H9 (cell line): ENCODE results near the gene DCAF12. TPM values are rescaled to one million over a fixed set of nuclear protein-coding genes. Genes with fewer than 3 reads are reported as not detected.

Experiments used
- DNase-seq: peaks from one replicate; pipeline ENCODE4 v3.0.0-alpha.2; 2017
- H2AFZ ChIP-seq: one replicate; pipeline ENCODE4 v1.6.1; 2013; ENCODE audit warnings: mild to moderate bottlenecking, low read length, control low read depth, moderate library complexity
- H2AK5ac ChIP-seq: 2 replicates; pipeline ENCODE4 v1.6.1; 2013; ENCODE audit warnings: low read length, control low read depth, mixed read lengths; ENCODE audit not compliant: insufficient read length
- H2BK120ac ChIP-seq: one replicate; pipeline ENCODE4 v1.6.1; 2013; ENCODE audit warnings: low read depth, mild to moderate bottlenecking, low read length, control low read depth, inconsistent platforms; ENCODE audit not compliant: poor library complexity, severe bottlenecking
- H2BK12ac ChIP-seq: 2 replicates; pipeline ENCODE4 v1.6.1; 2013; ENCODE audit warnings: low read length, control low read depth, mixed read lengths, low read depth; ENCODE audit not compliant: insufficient read length
- H2BK15ac ChIP-seq: 2 replicates; pipeline ENCODE4 v1.6.1; 2013; ENCODE audit warnings: low read depth, low read length, control low read depth
- H2BK20ac ChIP-seq: one replicate; pipeline ENCODE4 v1.6.1; 2013; ENCODE audit warnings: low read depth, mild to moderate bottlenecking, low read length, control low read depth, inconsistent platforms; ENCODE audit not compliant: poor library complexity, severe bottlenecking
- H2BK5ac ChIP-seq: 2 replicates; pipeline ENCODE4 v1.6.1; 2013; ENCODE audit warnings: low read length, control low read depth, mixed read lengths; ENCODE audit not compliant: insufficient read length
- H3K14ac ChIP-seq: 2 replicates; pipeline ENCODE4 v1.6.1; 2013; ENCODE audit warnings: low read length, control low read depth; ENCODE audit not compliant: insufficient read depth
- H3K18ac ChIP-seq: 2 replicates; pipeline ENCODE4 v1.6.1; 2013; ENCODE audit warnings: low read depth, mild to moderate bottlenecking, mixed read lengths, low read length, control low read depth; ENCODE audit not compliant: insufficient read length
- H3K23ac ChIP-seq: 2 replicates; pipeline ENCODE4 v1.6.1; 2013; ENCODE audit warnings: low read length, control low read depth, mixed read lengths, low read depth; ENCODE audit not compliant: insufficient read length
- H3K23me2 ChIP-seq: 2 replicates; pipeline ENCODE4 v1.6.1; 2013; ENCODE audit warnings: low read depth, mild to moderate bottlenecking, mixed read lengths, low read length, control low read depth; ENCODE audit not compliant: insufficient read length, poor library complexity, severe bottlenecking
- H3K27ac ChIP-seq: 2 replicates; pipeline ENCODE4 v1.5.1; 2013; ENCODE audit warnings: low read length, control low read depth, mixed read lengths, low read depth; ENCODE audit not compliant: insufficient read length
- H3K27me3 ChIP-seq: 2 replicates; pipeline ENCODE4 v1.6.1; 2013; ENCODE audit warnings: low read length, control low read depth, inconsistent platforms; ENCODE audit not compliant: insufficient read depth
- H3K4ac ChIP-seq: 2 replicates; pipeline ENCODE4 v1.6.1; 2013; ENCODE audit warnings: low read depth, mild to moderate bottlenecking, control low read depth, inconsistent platforms, low read length, moderate library complexity
- H3K4me1 ChIP-seq: 2 replicates; pipeline ENCODE4 v1.6.1; 2013; ENCODE audit warnings: low read length, control low read depth, inconsistent platforms; ENCODE audit not compliant: insufficient read depth
- H3K4me2 ChIP-seq: 2 replicates; pipeline ENCODE4 v1.6.1; 2013; ENCODE audit warnings: low read length, control low read depth, mixed read lengths; ENCODE audit not compliant: insufficient read length, insufficient read depth
- H3K56ac ChIP-seq: 2 replicates; pipeline ENCODE4 v1.6.1; 2013; ENCODE audit warnings: low read depth, mild to moderate bottlenecking, mixed read lengths, low read length, control low read depth; ENCODE audit not compliant: insufficient read length
- H3K79me1 ChIP-seq: 2 replicates; pipeline ENCODE4 v1.6.1; 2013; ENCODE audit warnings: low read depth, mild to moderate bottlenecking, moderate library complexity, low read length, control low read depth, inconsistent platforms; ENCODE audit not compliant: insufficient read depth, poor library complexity, severe bottlenecking
- H3K79me2 ChIP-seq: 2 replicates; pipeline ENCODE4 v1.6.1; 2013; ENCODE audit warnings: low read length, control low read depth, inconsistent platforms; ENCODE audit not compliant: insufficient read depth
- H3K9ac ChIP-seq: 2 replicates; pipeline ENCODE4 v1.6.1; 2013; ENCODE audit warnings: low read length, control low read depth, mixed read lengths; ENCODE audit not compliant: insufficient read length; ENCODE audit errors: extremely low read depth
- H3K9me3 ChIP-seq: one replicate; pipeline ENCODE4 v1.6.1; 2013; ENCODE audit warnings: low read depth, low read length, inconsistent platforms; ENCODE audit not compliant: control insufficient read depth
- H3T11ph ChIP-seq: one replicate; pipeline ENCODE4 v1.6.1; 2013; ENCODE audit warnings: mild to moderate bottlenecking, low read length, control low read depth, inconsistent platforms
- H4K20me1 ChIP-seq: one replicate; pipeline ENCODE4 v1.6.1; 2013; ENCODE audit not compliant: control insufficient read depth, insufficient read length, insufficient read depth
- H4K5ac ChIP-seq: 2 replicates; pipeline ENCODE4 v1.6.1; 2013; ENCODE audit warnings: low read depth, mild to moderate bottlenecking, mixed read lengths, low read length, control low read depth; ENCODE audit not compliant: insufficient read length
- H4K8ac ChIP-seq: replicated peaks from 2 replicates; pipeline ENCODE4 v1.6.1; 2013; ENCODE audit warnings: low read length, control low read depth, mixed read lengths, low read depth; ENCODE audit not compliant: insufficient read length
- H4K91ac ChIP-seq: 2 replicates; pipeline ENCODE4 v1.6.1; 2013; ENCODE audit warnings: low read depth, mild to moderate bottlenecking, moderate library complexity, mixed read lengths, low read length, control low read depth; ENCODE audit not compliant: insufficient read length
- H3K27ac Mint-ChIP-seq, 3 experiments: 2 replicates in 2 of 3; 3 replicates in 1 of 3; pipeline ENCODE4 v1.8.0; 2020 to 2021; ENCODE audit warnings: mixed read lengths in 3 of 3, mild to moderate bottlenecking in 1 of 3, moderate library complexity in 1 of 3
- H3K27me3 Mint-ChIP-seq: 2 replicates; pipeline ENCODE4 v1.8.0; 2021; ENCODE audit warnings: low read depth, mild to moderate bottlenecking, moderate library complexity, mixed read lengths
- H3K36me3 Mint-ChIP-seq, 3 experiments: 2 replicates in 2 of 3; 3 replicates in 1 of 3; pipeline ENCODE4 v1.8.0; 2020 to 2021; ENCODE audit warnings: low read depth in 3 of 3, mixed read lengths in 3 of 3; ENCODE audit not compliant: insufficient read depth in 1 of 3
- H3K4me1 Mint-ChIP-seq, 2 experiments: 2 replicates each; pipeline ENCODE4 v1.8.0; 2020; ENCODE audit warnings: mixed read lengths in 2 of 2
- H3K4me3 Mint-ChIP-seq, 2 experiments: 2 replicates in 1 of 2; 3 replicates in 1 of 2; pipeline ENCODE4 v1.8.0; 2020 to 2021; ENCODE audit warnings: mild to moderate bottlenecking in 2 of 2, mixed read lengths in 2 of 2, moderate library complexity in 1 of 2
- H3K9me3 Mint-ChIP-seq, 2 experiments: 2 replicates in 1 of 2; 3 replicates in 1 of 2; pipeline ENCODE4 v1.8.0; 2020; ENCODE audit warnings: mild to moderate bottlenecking in 2 of 2, mixed read lengths in 2 of 2, moderate library complexity in 1 of 2
- CTCF ChIP-seq: fragments of 200-600 bp; sonication (generic); conservative IDR thresholded peaks from 3 replicates; pipeline ENCODE4 v1.8.0; 2021; ENCODE audit warnings: antibody characterized with exemption, mild to moderate bottlenecking
- WGBS: extraction: QIAGEN DNeasy Blood & Tissue Kit; methylation state at CpG from one replicate; pipeline ENCODE4 v1.1.7; 2013; ENCODE audit warnings: missing lambda C conversion rate, low lambda C conversion rate, mixed read lengths; ENCODE audit not compliant: insufficient read length; ENCODE audit errors: extremely low coverage; 5-methylcytosine and 5-hydroxymethylcytosine counted together
- total RNA-seq: library from RNA; stranded (reverse); gene quantifications from 2 replicates; pipeline ENCODE4 v1.2.1, GENCODE V29; 2021

DCAF12 gene
- total RNA-seq, 1 experiment from 2014 or later = 33.6 TPM

- Histone ChIP-seq H2BK15ac (no peak overlapping the region), H3K79me1 (no peaks in the 10 kb centered on the region), H2AFZ (no peak overlapping the region), H3K27ac (no peak overlapping the region), H4K91ac (no peak overlapping the region), H3K18ac (no peak overlapping the region), H2BK12ac (no peak overlapping the region), H3K23ac (no peak overlapping the region), H3K79me2 (no peaks in the 10 kb centered on the region), H2BK120ac (no peak overlapping the region), H3K23me2 (no peaks in the 10 kb centered on the region), H3T11ph (no peak overlapping the region), H2BK5ac (no peak overlapping the region), H3K4me2 (no peak overlapping the region), H3K9me3 (no peaks in the 10 kb centered on the region), H3K9ac (no peak overlapping the region), H4K8ac (no peak overlapping the region), H3K14ac (no peak overlapping the region), H4K5ac (no peak overlapping the region), H3K56ac (no peak overlapping the region), H3K4ac (no peak overlapping the region), H3K27me3 (no peaks in the 10 kb centered on the region), H2BK20ac (no peak overlapping the region), H4K20me1 (no peaks in the 10 kb centered on the region), H3K4me1 (0 out of 2 replicates have a peak, but pooled peaks cover 2% of the 10 kb centered on the region), H2AK5ac (no peak overlapping the region)
- H3K4me1 Mint-ChIP-seq = peaks cover 10 to 11% of the 10 kb centered on the region in 2 experiments
- H3K27me3 Mint-ChIP-seq = peaks cover 1% of the 10 kb centered on the region; the same call in 1 of the 2 replicates
- H3K9me3 Mint-ChIP-seq = no peaks in the 10 kb centered on the region
- H3K36me3 Mint-ChIP-seq = no peaks in the 10 kb centered on the region
- no CpG with 5 or more reads among the region's 1 CpG for WGBS
- H3K4me3 Mint-ChIP-seq = no peak overlapping the region
- H3K27ac Mint-ChIP-seq = no peak overlapping the region
- no peak for DNase-seq
- TF ChIP-seq CTCF = no peak
Measured at GRCh38 chr9:34154057-34154456, 27.6 kb upstream of the DCAF12 start.
